ENCODE data around the gene CPA2.

GRCh38 chr7:130254555-130254954 lies 12.1 kb upstream of the CPA2 start:
- TF ChIP-seq CTCF (IDR thresholded peaks at IDR 0.05) (no peak), EP300 (IDR thresholded peaks at IDR 0.05) (no peak)

Measured in tibial nerve (tissue), 4 donors.